Stimulated activated CD8-positive, alpha-beta memory T cell treated with anti-CD3 and anti-CD28 coated beads, Interleukin-7, amount 100 ng/mL, for 1 hour (primary cell): Measurements from ENCODE around the gene RGL3.
A peak's percentile ranks its signal among the peaks of the same experiment; 100 is the strongest.
"Not testable (repeated sequence)": the region's sequence is repeated elsewhere in the genome, so short reads cannot be mapped to it uniquely, and the experiment has no call there.

Source experiments
- DNase-seq, 2 donors: peaks; one replicate each; pipeline ENCODE4 v3.0.0-alpha.2; 2020; ENCODE audit warnings: low read depth in 2 of 2

The RGL3 gene

DNA sequence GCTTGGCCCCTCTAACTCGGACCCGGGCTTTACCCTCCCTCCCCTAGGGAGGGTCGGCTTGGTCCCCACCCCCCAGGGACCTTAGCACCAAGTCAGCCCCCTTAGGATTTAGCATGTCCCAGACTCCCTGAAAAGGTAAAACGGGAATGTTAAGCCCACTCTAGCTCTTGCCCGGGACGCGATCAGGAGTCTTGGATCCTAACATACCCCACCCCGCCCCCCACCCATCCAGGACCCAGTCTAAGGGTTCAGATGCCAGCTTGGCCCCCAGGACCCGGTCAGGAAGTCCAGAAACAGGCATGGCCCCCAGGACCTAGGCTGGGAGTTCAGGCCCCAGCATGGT is 35.4 kb downstream of the RGL3 start:
- no peak for DNase-seq

DNA sequence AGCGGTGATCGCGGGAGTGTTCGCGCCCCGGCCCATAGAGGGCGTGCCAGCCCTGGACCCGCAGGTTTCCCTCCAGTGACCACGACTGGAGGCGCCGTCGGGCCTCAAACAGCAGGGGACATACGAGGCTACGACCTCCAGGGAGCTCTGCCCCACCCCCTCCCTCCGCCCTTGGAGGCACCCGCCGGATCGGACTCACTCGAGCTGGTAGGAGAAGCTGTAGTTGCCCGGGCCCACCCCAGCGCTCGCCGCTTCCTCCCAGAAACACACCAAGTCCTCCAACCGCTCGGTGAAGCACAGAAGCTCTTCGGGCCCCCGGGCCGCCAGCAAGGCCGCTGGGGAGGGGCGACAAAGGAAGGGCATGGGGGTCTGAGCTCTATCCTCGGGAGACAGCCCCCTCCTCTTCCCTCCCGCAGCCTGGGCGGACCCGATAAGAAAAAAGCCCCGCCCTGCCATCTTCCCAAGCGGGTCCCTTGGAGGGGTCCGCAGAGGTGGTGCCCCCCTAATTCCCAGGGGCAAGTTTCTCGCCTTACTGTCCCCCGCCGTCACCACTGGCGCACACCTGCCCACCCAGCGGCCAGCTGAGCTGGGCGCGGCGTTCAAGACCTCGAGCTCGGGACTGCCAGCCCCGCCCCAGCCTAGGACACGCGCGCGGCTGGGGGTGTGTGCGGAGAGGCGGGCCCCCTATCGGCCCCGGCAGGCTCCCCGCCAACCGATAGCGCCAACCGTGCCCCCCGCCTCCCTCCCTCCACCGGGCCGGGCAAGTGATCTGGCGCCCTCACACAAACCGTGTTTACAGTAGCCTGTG is 36.0 kb downstream of the RGL3 start:
- no peak for DNase-seq

DNA sequence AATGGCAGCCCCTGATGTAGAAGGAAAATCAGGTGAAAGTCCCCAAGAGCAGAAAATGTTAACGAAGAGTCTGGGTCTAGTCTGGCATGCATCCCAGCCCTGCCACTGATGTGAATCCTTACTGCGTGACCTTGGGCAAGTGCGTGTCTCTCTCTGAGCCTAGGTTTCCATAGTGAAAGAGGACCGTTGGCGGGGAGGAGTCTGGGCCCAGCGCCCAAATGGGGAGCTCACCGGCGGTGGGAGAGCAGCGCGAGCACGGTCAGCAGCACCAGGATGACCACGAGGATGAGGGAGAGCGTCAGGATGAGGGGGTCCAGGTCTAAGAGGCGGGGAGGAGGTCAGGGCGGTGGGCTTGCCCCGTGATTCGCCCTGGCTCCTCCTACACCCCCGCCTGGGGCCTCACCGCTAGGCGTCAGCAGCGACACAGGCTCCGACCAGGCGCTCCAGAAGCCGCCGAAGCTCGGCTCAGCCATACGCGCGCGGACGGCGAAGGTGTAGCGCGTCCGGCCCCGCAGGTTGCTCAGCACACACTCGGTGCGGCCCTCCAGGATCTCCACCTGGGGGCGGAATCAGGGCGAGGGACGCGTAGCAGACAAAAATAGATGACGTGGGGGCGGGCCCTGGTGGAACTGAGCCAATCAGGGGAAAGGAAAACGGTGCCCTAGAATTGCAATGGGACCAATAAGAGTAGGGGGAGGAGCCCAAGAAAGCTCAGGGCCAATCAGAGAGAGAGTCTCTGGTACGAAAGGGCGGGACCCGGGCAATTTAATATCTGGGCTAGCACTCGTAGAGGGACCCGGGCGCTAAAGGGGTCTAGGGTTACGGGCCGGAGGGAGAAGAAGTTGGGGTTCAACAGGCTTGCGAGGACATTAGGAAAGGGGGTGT is 38.2 kb downstream of the RGL3 start:
- peak; percentile 82 to 90 for DNase-seq

DNA sequence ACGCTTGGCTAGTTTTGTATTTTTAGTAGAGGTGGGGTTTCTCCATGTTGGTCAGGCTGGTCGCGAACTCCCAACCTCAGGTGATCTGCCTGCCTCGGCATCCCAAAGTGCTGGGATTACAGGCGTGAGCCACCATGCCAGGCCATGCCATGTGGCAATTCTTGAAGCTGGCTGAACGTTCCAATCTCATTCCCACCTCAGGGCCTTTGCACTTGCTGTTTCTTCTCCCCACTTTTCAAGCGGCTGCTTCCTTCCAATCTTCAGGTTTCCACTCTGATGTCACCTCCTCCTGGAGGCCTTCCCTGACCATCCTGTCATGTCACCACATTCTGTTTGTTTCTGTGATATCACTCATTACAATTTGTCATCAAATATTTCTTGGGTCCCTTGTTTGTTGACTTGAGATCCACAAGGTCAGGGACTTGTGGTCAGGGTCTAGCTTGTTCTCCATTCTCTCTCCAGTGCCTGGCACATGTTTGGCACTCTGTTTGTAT is 39.2 kb downstream of the RGL3 start:
- DNase-seq = no peak

DNA sequence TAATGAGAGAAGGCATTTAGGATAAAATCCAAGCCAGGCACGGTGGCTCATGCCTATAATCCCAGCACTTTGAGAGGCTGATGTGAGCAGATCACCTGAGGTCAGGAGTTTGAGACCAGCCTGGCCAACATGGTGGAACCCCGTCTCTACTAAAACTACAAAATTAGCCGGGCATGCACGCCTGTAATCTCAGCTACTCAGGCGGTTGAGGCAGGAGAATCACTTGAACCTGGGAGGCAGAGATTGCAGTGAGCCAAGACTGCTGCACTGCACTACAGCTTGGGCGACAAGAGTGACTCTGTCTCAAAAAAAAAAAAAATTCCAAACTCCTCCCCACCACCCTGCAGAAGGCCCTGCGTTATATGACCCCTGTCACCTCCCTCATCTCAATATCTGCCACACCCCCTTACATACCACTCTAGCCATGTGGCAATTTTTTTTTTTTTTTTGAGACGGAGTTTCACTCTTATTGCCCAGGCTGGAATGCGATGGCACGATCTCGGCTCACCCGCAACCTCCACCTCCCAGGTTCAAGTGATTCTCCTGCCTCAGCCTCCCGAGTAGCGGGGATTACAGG is 39.8 kb downstream of the RGL3 start:
- DNase-seq = not testable (repeated sequence)

DNA sequence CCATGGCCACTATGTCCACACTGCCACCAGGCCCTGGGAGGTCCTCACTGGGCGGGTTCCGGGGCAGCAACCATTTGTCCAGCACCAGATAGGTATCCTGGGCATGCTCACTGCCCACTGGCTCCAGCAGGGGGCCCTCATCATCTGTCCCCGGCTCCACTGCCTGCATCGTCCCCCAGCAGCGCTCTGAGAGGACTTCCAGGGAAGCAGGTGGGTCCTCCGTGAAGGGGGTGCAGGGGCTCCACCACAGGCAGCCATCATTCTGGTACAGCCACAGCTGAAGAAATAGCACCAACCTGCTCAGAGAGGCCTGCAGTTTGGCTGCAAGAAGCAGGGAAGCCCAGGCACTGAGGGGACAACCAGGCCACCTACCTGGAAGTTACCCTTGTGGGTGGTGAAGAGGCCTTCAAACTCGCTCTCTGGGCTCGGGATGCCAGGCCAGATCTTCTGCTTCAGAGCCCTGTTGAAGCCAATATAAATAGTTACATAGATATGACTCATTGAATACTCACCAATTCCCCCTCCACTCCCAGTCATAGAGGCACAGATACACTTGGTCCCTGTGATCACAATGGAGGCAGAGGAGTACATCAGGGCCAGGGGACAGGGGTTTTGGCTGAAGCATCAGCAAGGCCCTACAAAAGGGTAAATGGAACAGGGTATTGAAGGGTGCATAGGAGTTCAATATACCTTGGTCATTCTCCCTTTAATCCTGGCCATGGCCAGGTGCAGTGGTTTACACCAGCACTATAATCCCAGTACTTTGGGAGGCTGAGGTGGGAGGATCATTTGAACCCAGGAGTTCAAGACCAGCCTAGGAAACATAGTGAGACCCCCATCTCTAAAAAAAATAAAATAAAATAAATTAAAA is 40.6 kb downstream of the RGL3 start:
- no peak for DNase-seq

DNA sequence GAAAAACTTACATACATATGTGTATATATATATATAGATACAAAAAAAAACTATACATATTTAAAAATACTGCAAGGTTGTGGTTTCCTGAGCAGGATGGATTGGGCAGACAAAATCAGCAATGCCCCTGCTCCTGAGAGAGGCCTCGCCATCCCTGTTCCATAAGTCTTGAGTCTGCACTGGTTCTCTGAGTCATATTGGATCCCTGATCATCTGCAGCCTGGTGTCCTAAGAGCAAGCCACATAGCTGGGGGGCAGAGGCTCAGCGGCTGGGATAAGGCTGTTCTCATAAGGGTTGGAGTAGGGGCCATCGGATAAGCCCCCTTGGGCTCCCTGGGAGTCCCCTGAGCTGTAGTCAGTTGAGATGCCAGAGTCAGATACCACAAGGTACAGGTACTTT is 41.4 kb downstream of the RGL3 start:
- no peak for DNase-seq

DNA sequence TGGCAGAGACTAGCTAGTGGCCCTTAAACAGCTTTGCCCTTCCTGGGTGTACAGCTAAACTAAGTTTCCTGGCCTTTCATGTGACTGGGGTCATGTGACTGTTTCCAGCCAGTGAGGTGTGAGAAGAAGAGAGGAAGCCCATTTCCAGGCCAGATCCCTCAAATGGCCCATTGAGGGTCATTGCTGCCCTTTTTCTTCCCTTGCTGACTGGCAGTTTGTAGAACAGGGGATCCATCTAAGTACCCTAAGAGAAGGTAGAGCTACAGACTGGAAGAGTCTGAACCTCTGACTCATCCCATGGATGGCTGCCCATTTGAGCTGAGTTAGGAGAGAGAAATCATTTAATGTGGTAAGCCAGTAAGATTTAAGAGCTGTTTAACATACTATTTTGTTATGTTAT is 41.9 kb downstream of the RGL3 start:
- DNase-seq = no peak

DNA sequence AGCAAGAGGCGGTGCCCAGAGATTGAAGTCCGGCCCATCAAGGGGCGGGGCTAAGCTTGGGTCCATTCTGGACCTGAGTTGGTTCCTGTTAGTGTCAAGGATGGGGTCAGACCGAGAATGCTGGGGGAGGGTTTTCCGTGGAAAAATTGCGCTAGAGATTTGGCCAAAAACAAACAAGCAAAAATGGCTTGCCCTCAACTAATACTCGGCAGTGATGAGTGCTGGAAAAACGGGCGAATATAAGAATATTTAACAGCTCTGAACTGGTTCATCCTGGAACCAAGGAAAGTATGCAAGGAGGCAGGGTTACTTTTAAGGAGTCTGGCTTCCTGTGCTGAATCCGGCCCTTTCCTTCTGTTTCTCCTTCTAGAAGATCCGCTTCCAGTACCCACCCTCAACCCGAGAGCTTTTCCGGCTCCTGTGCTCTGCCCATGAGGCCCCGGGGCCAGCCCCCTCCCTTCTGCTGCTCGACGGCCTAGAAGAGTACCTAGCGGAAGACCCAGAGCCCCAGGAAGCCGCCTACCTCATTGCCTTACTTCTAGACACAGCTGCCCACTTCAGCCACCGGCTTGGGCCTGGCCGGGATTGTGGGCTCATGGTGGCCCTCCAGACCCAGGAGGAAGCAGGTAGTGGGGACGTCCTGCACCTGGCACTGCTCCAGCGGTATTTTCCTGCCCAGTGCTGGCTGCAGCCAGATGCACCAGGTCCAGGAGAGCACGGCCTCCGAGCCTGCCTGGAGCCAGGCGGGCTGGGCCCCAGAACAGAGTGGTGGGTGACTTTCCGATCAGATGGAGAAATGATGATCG is 43.8 kb downstream of the RGL3 start:
- peak in 1 of 2 donors; percentile 32 for DNase-seq

DNA sequence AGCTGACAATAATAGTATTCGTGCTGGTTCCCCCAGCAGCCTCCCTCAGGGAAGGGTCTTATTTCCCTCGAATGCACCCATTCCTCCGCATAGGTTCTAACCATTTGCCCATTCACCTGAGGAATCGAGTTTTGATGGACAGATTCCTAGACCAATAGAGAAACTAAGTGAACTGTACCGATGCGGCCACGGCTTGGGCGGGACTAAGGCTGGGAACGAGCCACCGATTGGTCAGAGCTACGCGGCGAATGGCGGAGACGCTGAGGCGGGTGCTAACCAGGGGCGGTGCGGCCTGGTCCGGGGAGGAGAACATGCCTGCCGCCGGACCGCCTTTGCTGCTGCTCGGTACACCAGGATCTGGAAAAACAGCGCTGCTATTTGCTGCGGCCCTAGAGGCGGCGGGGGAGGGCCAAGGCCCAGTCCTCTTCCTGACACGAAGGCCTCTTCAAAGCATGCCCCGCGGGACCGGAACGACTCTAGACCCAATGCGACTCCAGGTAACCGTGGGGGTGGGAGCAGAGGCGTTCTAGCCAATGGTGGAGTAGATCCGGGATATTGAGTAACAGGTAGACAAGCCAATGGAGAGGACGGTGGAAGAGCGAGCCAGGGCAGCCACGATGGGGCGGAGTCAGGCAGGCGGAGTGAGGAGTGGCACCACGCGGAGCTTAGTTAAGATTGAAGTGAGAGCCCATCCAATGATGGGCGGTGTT is 44.5 kb downstream of the RGL3 start, which contains the start of gene SWSAP1:
Gene SWSAP1 (plus strand): TSS at position 234 of the 710 bp plus-strand sequence. CDS start 15 bp downstream, at position 249.
- peak; percentile 88 to 91 for DNase-seq

DNA sequence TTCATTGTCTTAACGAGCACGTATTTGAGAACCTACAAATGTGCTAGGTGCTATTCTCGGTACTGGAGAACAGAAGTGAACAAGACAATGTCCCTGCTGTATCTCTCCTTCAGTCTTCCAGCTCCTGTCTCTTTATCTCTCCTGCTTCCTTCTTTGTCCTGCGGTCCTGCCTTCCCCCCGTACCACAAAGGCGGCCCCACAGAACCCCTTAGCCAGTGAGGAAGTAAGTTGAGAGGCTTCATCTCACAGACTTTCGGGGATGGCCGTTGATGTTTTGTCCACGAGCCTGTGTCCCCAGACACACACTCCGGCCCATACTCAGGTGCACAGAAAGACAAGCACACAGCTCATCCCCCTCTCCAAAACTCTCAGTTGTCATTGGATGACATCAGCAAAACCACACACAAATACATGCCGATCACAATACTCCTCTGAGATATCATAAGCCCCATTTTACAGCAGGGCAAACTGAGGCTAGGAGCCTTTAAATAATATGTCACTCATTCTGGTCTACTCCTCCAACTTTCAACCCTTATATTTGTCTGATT is 45.2 kb downstream of the RGL3 start:
- no peak for DNase-seq

DNA sequence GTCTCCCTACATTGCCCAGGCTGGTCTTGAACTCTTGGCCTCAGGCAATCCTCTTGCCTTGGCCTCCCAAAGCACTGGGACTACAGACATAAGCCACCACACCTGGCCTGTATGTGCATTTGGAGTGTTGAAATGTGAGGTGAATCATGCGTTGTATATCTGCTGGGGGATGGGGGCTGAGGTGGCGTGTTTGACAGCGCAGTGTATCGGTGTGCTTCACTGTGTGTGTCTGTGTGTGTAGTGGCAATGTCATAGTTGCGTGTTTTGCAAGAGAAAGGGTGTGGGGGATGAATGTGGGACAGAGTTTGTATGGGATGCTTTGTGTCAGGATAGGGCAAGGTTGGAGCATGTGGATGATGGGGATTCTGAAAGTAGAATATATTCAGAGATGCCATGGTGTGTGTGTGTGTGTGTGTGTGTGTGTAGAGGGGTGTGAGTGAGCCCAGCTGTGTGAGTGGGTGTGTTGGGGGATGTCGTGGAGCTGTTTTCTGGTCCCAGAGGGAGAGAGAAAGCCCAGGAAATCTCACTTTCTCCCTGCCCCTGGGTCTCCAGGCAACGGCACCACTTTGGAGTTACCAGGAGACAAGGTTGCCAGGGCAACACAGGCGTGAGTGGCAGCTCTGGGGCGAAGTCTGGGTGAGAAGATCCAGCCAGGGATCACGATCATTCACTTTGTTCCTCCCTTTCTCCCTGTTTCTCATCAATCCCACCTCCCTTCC is 45.8 kb downstream of the RGL3 start:
- no peak for DNase-seq

DNA sequence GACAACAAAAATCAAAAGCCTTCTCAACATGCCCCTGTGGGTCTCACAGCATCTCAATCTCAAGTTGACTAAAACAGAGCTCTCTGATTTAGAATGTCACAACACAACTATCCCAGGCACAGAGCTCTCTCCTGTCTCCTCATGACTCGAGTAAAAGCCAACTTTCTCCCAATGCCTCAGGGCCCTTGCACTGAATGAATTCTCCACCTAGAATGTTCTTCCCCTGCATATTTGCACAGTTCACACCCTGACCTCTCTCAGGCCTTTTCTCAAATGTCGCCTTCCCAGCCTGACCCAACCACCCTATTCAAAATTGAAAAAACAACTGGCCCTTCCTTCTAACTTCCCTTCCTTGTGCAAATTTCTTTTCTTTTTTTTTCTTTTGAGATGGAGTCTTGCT is 48.4 kb downstream of the RGL3 start:
- DNase-seq = no peak

DNA sequence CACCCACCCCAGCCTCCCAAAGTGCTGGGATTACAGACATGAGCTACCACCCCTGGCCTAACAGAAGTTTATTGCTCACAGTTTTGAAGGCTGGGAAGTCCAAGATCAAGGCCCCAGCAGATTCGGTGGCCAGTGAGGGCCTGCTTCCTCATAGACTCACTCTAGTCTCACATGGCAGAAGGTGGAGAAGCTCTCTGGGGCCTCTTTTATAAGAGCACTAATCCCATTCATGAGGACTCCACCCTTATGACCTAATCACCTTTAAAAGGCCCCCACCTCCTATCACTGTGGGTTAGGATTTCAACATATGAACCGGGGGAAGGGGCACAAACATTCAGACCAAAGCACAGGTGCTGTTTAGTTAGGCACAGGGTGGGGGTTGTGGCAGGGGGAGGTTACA is 51.6 kb downstream of the RGL3 start:
- DNase-seq = no peak

DNA sequence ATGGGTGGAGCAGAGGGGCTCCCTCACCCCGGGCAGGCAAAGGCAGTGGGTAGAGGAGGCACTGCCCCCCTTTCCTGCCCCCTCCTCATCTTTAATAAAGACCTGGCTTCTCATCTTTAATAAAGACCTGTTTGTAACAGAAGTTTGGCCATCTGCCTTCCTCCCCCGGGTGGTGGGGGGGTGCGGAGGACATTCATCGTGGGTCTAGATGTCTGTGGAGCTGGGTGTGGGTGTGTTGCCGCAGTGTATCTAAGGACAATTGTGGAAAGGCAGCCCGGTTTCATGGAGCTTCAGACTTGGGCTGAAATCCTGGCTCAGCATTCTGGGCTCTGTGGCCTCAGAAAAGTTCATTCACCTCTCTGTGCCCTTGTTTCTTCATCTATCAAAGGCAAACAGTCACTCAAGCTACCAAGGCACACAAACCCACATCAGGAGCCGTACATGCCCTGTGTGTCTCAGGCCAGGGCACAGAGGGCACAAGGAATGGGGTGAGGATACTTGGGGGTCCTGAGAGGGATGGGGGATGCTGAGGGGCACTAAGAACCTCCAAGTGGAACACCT is 53.5 kb downstream of the RGL3 start:
- no peak for DNase-seq

DNA sequence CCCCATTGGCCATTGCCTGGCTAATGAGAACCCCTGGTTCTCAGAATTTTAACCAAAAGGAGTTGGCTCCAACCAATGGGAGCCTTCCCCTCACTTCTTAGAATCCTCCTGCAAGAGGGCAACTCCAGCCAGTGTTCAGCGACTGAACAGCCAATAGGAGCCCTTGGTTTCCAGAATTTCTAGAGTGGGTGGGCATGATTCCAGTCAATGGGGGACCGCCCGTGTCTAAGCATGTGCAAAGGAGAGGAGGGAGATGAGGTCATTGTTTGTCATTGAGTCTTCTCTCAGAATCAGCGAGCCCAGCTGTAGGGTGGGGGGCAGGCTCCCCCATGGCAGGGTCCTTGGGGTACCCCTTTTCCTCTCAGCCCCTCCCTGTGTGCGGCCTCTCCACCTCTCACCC is 54.2 kb downstream of the RGL3 start:
- no peak for DNase-seq

DNA sequence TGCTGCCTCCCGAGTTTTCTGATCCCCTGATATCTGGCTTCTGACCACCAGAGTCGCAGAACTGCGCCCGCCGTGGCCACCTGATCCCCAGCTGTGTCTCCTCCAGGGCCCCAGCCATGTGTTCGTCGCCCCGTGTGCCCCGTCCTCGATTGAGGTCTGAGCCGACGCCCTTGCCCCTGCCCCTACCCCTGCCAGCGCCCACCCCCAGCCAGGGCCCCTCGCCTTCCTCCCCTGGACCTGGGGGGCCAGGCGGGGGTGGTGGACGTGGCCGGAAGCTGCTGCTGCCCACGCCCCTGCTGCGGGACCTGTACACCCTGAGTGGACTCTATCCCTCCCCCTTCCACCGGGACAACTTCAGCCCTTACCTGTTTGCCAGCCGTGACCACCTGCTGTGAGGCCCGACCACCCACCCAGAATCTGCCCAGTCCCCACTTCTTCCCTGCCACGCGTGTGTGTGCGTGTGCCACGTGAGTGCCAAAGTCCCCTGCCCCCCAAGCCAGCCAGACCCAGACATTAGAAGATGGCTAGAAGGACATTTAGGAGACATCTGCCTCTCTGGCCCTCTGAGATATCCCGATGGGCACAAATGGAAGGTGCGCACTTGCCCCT is 54.7 kb downstream of the RGL3 start:
- no peak for DNase-seq

DNA sequence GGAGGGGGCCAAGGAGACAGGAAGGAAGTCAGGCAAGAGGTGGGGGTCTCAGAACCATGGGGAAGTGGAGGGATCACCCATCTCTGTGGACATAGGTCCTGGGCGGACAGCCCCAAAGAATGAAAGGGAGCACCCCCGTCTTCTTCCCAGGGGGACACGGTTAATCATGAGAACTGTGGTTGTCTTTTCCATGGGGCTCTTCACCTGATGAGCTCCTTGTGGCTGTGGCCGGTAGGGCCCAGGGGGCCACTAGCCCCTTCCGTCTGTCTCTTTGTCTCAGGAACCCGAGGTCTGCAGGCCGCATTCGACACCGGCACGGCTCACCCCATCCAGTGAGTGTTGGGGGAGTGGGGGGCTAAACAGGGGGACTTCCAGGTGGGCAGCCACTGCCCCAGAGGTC is 55.2 kb downstream of the RGL3 start:
- DNase-seq = no peak
